GM10266 (cell line): ENCODE data around the gene MAS1.

Source experiments
- DNase-seq: peaks from one replicate; pipeline ENCODE4 v3.0.0; 2012; ENCODE audit errors: extremely low spot score
- TF ChIP-seq, protein P1 (sequence below): IDR thresholded peaks from 2 replicates; pipeline ENCODE4 v1.5.1; 2012; ENCODE audit warnings: mild to moderate bottlenecking, low read depth; ENCODE audit not compliant: control insufficient read depth, insufficient read depth; ENCODE audit errors: missing control alignments

MAS1 gene

GRCh38 chr6:159858259-159858658 lies 32.5 kb upstream of the MAS1 start:
- TF ChIP-seq, protein P1, sequence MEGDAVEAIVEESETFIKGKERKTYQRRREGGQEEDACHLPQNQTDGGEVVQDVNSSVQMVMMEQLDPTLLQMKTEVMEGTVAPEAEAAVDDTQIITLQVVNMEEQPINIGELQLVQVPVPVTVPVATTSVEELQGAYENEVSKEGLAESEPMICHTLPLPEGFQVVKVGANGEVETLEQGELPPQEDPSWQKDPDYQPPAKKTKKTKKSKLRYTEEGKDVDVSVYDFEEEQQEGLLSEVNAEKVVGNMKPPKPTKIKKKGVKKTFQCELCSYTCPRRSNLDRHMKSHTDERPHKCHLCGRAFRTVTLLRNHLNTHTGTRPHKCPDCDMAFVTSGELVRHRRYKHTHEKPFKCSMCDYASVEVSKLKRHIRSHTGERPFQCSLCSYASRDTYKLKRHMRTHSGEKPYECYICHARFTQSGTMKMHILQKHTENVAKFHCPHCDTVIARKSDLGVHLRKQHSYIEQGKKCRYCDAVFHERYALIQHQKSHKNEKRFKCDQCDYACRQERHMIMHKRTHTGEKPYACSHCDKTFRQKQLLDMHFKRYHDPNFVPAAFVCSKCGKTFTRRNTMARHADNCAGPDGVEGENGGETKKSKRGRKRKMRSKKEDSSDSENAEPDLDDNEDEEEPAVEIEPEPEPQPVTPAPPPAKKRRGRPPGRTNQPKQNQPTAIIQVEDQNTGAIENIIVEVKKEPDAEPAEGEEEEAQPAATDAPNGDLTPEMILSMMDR = no peak
- DNase-seq = no peak

DNA sequence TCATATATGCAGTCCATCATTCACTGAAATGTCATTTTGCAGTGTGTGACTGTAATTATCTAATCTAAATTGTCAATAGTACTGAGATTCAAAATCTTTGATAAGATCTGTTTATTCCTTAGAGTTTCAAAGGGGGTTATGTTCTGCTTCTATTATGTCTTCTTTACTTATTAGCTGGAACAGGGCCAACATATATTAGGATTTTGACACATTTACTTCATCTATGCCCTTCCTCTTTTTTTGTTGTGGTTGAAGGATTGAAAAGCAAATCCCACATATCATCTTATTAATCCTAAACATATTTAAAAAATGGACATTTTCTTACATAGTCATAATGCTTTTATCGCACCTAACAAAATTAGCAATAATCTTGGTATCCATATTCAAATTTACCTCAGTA lies 30.3 kb upstream of the MAS1 start:
- DNase-seq = no peak
- TF ChIP-seq, protein P1 = no peak

DNA sequence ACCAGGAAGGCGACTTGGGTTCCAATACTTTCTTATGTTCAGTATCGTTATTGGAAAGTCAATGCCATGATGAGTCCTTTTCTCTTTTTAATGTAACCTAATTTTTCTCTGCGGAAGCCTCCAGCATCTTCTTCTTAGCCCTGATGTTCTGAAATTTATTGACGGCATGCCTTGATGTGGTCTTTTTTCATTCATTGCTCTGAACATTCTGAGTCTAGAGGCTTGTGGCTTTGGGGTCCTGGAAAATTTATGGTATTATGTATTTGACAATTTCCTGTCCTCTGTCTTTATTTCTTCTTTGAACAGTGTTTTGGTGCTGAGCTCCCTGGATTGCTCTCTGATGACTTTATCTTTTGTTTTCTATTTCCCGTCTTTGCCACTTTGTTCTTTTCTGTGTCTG lies 28.7 kb upstream of the MAS1 start:
- DNase-seq = no peak
- TF ChIP-seq, protein P1 = no peak

DNA sequence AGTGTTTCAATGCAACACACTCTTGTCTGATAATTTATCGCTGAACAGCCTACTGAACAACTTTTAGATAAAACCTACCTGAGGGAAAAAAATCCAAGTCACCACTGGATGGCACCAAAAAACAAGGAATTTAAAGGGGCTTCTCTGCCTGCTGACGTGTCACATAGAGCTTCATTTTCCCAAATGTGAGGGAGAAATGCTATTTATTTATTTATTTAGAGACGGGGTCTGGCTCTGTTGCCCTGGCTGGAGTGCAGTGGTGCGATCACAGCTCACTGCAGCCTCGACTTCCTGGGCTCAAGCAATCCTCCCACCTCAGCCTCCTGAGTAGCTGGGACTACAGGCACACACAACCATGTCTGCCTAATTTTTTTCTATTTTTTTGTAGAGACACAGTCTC lies 27.4 kb upstream of the MAS1 start:
- peak; percentile 70 for DNase-seq
- TF ChIP-seq, protein P1 = peak; percentile 47

GRCh38 chr6:159865226-159865920 lies 25.4 kb upstream of the MAS1 start:
- no peak for DNase-seq
- TF ChIP-seq, protein P1 = no peak

DNA sequence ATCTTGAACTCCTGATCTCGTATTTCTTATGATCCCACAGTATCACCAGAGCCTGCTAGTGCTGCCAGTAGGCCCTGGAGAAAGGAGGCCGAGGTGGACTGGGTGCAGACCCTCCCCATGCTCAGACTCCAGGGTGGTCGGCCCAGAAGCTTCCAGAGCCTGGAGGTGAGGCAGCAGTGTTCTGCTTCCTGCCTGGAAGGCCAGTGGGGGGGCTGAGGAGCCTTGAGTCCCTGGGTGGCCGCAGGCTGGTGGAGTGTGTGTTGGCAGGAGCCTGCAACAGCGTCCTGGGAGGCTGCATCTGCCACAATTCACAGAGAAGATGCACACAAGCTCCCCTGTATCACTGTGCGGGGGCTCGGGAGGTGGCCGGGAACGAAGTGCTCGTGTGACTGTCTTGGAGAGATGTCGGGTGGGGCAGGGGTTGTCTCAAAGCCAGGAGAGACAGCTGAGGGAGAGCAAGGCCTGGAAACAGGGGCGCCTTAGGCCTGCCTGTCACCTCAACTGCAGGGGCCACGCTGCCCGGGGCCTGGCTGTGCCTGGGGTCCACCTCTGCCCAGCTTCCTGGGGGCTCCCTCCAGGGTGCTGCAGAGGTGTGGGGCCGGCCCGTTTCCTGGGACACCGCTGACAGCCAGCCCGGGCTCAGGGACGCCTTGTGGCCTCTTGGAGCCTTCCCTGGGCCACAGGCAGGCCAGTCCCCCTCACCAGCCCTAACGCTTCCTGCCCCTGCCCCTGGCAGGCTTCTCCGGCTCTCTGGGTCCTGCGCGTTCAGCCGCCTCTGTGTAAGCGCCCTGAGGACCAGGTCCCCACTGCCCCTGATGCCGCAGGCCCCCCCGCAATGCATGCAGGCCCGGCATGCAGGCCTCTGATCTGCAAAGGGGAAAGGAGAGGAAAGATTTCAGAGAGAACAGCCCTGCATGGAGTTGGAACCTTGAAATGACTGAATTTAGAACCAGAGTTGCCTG lies 24.2 kb upstream of the MAS1 start:
- no peak for DNase-seq
- TF ChIP-seq, protein P1 = no peak

DNA sequence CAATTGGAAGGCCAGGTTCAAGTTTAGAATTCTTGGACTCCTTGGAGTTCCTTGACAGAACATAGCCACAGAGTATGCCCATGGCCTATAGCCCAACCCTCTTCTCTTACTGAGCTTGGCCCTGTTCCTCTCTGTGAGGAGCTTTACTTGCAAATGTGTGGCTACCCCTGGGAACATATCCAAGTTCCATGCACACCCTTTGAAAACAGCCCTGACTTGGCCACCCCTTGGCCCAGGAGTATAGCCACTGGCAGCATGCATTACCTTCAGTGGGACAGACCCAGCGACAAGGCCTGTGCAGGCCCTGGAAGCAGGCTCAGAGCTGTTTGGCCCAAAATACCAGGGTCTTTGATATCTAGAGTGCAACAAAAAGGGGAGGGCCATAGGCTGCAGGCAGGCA lies 19.5 kb upstream of the MAS1 start:
- TF ChIP-seq, protein P1 = no peak
- DNase-seq = no peak
